ENCODE results near the gene MORC4.

Gene MORC4

DNA sequence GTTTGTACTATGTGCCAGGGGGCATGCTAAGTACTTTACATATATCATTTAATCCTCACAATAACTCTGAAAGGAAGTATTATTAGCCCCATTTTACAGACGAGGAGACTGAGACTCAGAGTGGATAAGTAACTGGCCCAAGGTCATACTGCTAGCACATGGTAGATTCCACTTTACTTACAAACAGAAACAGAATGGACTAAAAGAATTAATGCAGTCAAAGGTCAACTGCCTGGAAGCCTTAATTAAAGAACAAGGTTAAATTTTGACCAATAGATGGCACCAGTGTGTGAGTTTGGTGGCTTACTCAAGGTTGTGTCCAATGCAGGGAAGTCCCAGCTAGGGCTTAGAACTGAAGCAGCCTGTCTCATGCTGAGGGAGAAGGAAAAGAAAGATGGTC, 101.5 kb downstream of the MORC4 start:
- no peak overlapping the region for H3K4me3 ChIP-seq (ENCODE audit: low read depth, low read length)
- TF ChIP-seq, protein P1, sequence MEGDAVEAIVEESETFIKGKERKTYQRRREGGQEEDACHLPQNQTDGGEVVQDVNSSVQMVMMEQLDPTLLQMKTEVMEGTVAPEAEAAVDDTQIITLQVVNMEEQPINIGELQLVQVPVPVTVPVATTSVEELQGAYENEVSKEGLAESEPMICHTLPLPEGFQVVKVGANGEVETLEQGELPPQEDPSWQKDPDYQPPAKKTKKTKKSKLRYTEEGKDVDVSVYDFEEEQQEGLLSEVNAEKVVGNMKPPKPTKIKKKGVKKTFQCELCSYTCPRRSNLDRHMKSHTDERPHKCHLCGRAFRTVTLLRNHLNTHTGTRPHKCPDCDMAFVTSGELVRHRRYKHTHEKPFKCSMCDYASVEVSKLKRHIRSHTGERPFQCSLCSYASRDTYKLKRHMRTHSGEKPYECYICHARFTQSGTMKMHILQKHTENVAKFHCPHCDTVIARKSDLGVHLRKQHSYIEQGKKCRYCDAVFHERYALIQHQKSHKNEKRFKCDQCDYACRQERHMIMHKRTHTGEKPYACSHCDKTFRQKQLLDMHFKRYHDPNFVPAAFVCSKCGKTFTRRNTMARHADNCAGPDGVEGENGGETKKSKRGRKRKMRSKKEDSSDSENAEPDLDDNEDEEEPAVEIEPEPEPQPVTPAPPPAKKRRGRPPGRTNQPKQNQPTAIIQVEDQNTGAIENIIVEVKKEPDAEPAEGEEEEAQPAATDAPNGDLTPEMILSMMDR (IDR thresholded peaks at IDR 0.05; ENCODE audit: borderline replicate concordance, insufficient read depth, low read depth, low read length) = peak; percentile 42; the same call in 1 of the 2 replicates

- no peak overlapping the region for H3K4me3 ChIP-seq (ENCODE audit: low read depth, low read length)
- TF ChIP-seq, protein P1 (IDR thresholded peaks at IDR 0.05; ENCODE audit: borderline replicate concordance, insufficient read depth, low read depth, low read length) = no peak
These were observed 102.8 kb downstream of the MORC4 start for GRCh38 chrX:106897259-106897658.

DNA sequence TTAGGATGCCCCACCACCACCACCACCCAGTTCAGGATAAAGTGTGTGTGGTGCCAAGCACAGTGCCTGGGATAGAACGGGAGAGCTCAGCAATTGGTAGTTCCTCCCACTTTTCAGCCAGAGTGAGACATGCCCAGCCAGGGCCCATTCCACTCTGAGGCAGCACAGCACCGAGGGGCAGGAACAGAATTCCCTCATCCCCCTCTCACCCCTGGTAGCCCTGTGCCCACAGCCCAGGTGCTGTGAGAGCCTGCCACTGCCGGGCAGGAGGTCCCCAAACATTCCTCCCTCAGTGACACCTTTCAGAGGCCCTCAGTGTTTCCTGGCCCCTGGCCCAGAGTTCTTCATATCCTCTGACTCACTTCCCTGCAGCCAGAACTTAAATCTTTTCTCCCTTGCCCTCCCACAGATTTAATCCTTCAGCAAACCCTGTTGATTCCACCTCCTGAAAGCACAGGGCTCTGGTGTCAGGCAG, 105.0 kb downstream of the MORC4 start:
- TF ChIP-seq, protein P1 (IDR thresholded peaks at IDR 0.05; ENCODE audit: borderline replicate concordance, insufficient read depth, low read depth, low read length) = no peak
- H3K4me3 ChIP-seq (ENCODE audit: low read depth, low read length) = no peak overlapping the region

DNA sequence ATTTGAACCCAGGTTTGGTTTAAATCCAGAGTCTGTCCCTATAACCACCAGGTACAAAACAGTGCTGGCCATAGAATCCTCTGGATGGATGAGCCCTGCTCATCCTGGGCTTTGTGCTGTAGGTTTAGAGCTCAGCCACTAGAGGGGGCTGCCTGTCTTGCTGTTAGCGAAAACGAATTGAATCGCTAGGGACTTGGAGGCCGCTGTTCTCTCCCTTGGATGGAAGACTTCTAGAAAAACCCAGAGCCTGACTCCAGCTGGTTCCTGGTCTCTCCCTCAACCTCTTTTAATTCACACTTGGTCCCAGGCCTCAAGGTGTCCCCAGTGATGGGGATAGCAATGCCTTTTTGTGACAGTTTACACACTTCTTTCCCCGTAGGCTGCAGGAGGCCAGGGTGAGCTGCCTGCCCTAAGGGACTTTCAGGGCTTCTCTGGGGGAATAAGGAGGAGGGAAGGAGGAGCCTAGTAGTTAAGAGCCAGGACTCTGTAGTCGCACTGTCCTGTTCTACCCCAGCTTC, 105.6 kb downstream of the MORC4 start:
- TF ChIP-seq, protein P1 (IDR thresholded peaks at IDR 0.05; ENCODE audit: borderline replicate concordance, insufficient read depth, low read depth, low read length) = peak; percentile 91
- H3K4me3 ChIP-seq (ENCODE audit: low read depth, low read length) = no peak overlapping the region

GRCh38 chrX:106891762-106892460, 108.1 kb downstream of the MORC4 start:
- H3K4me3 ChIP-seq (ENCODE audit: low read depth, low read length) = no peak overlapping the region
- TF ChIP-seq, protein P1 (IDR thresholded peaks at IDR 0.05; ENCODE audit: borderline replicate concordance, insufficient read depth, low read depth, low read length) = no peak

Measured in GM12875 (cell line).